Stimulated activated naive B cell treated with anti-CD40 and anti-IgM and Interleukin-4, amounts not matched to agents 10 μg/mL and 1 μg/mL and 100 μg/mL, for 72 hours (primary cell): Measurements from ENCODE around the gene ARHGEF4.

Experiments
- ATAC-seq, 2 donors: fragments of 150-1000 bp; cut with Tn5 transposase; replicated peaks; 2 replicates each; pipeline ENCODE4 v1.10.0; 2021; ENCODE audit warnings: moderate library complexity in 1 of 2
- DNase-seq: peaks from one replicate; pipeline ENCODE4 v3.0.0; 2021
- H3K27ac Mint-ChIP-seq: one replicate; pipeline ENCODE4 v1.8.0; 2022; ENCODE audit warnings: mild to moderate bottlenecking, mixed read lengths
- H3K27me3 Mint-ChIP-seq, 2 donors: one replicate each; pipeline ENCODE4 v1.8.0; 2022; ENCODE audit warnings: mixed read lengths in 2 of 2
- H3K36me3 Mint-ChIP-seq, 2 donors: one replicate each; pipeline ENCODE4 v1.8.0; 2022; ENCODE audit warnings: mixed read lengths in 2 of 2, mild to moderate bottlenecking in 1 of 2
- H3K4me1 Mint-ChIP-seq, 2 donors: one replicate each; pipeline ENCODE4 v1.8.0; 2022; ENCODE audit warnings: mixed read lengths in 2 of 2, mild to moderate bottlenecking in 1 of 2
- H3K4me3 Mint-ChIP-seq, 2 donors: one replicate each; pipeline ENCODE4 v1.8.0; 2022; ENCODE audit warnings: mild to moderate bottlenecking in 2 of 2, mixed read lengths in 2 of 2, moderate library complexity in 1 of 2
- H3K9me3 Mint-ChIP-seq, 2 donors: one replicate each; pipeline ENCODE4 v1.8.0; 2022; ENCODE audit warnings: mixed read lengths in 2 of 2, mild to moderate bottlenecking in 1 of 2

Gene ARHGEF4

DNA sequence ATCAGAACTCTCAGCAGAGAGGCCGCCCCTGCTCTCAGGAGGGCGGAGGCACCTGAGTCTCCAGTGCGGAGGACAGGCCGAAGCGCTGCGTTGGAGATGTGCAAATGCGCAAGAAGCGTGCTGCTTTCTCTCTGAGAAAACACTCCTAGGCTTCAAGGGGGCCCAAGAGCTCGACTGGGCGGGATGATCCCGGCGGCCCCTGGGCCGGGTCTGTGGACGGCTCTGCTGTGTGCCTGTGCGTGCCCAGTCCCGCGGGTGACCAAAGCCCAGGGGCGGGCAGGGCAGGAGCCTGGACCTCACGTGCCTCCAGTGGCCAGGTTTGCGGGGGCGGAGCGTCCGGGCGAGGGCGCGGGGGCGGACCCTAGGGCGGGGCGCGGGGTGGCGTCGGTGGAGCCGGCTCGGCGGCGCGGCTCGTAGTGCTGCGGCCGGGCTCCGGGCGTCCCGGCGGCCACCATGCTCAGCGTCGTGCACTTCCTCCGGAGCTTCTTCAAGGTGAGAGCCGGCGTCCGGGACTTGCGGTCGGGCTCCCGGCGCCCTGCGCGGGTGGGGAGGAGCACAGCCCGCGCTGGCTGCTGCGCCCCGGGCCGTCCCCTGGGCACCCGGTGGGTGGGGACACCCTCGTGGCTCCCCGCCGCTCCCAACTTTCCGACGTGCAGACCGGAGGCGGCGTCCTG is at the start of gene ARHGEF4:
TSS of gene ARHGEF4 (plus strand) at position 414 of the 674 bp plus-strand sequence. CDS start at position 454, 40 bp downstream.
- H3K4me3 Mint-ChIP-seq, result peak within 1 kb of the TSS; percentile 52 to 74
- H3K9me3 Mint-ChIP-seq, result no peaks in the 10 kb centered on the region
- H3K36me3 Mint-ChIP-seq, result no peaks in the 10 kb centered on the region
- no peak within 1 kb of the TSS for H3K27ac Mint-ChIP-seq
- DNase-seq, result no peak
- peaks cover 47 to 57% of the 10 kb centered on the region in 2 donors for H3K27me3 Mint-ChIP-seq
- H3K4me1 Mint-ChIP-seq, result peaks cover 4% of the 10 kb centered on the region in 2 donors
- peak; percentile 63 to 66 for ATAC-seq

GRCh38 chr2:130787841-130788240 is 48.9 kb upstream of the ARHGEF4 start:
- Mint-ChIP-seq H3K9me3 (peaks cover 0 to 1% of the 10 kb centered on the region in 2 donors), H3K4me1 (no peaks in the 10 kb centered on the region), H3K36me3 (no peaks in the 10 kb centered on the region), H3K4me3 (no peak overlapping the region), H3K27ac (no peak overlapping the region), H3K27me3 (peaks cover 6 to 7% of the 10 kb centered on the region in 2 donors)
- ATAC-seq (no peak), DNase-seq (no peak)

- H3K4me3 Mint-ChIP-seq, result no peak overlapping the region
- no peaks in the 10 kb centered on the region for H3K36me3 Mint-ChIP-seq
- no peaks in the 10 kb centered on the region for H3K9me3 Mint-ChIP-seq
- H3K27ac Mint-ChIP-seq, result no peak overlapping the region
- H3K4me1 Mint-ChIP-seq, result peaks cover 0 to 2% of the 10 kb centered on the region in 2 donors
- ATAC-seq (no peak), DNase-seq (no peak)
- peaks cover 6 to 11% of the 10 kb centered on the region in 2 donors for H3K27me3 Mint-ChIP-seq
These were observed 46.4 kb upstream of the ARHGEF4 start for GRCh38 chr2:130790312-130790711.

DNA sequence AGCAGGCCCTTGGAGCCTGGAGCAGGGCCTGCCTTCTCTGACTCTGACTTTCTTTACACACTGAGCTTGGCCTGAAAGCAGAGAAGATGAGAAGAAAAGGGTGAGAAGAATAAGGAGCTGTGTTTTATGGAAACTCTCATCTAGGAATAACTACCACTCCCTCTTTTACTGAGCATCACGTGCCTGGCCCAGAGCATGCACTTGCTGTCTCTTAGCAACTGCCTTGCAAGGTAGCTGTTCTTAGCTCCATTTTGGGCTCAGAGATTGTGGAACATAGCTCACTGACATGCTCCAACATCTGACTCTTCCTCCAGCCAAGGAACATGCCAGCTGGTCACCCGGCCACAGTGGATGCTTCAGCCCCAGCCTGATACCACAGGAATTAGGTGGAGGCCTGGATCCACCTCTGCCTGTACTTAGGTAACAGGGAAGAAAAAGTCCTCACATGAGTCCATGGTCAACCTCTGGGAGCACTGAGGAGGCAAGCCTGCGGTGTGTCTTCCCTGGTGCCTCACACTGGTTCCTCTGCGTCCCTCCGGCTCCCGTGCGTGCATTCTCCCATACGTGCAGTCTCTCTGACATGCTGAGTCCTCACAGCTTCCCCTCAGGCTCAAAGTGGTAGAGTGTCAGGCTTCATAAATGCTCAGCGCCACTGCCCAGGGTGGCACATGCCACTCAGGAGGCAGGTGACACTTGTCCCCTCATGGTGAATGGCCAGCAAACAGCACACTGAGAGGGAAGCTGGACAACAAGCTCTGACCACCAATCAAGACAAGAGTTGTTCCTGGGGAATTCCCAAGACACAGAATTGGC is 45.7 kb upstream of the ARHGEF4 start:
- H3K4me1 Mint-ChIP-seq, result peaks cover 0 to 2% of the 10 kb centered on the region in 2 donors
- H3K9me3 Mint-ChIP-seq, result no peaks in the 10 kb centered on the region
- no peaks in the 10 kb centered on the region for H3K36me3 Mint-ChIP-seq
- ATAC-seq (no peak), DNase-seq (no peak)
- peak overlapping the region; percentile 49 for H3K27ac Mint-ChIP-seq
- H3K4me3 Mint-ChIP-seq, result no peak overlapping the region
- peaks cover 6 to 11% of the 10 kb centered on the region in 2 donors for H3K27me3 Mint-ChIP-seq

- peaks cover 6 to 11% of the 10 kb centered on the region in 2 donors for H3K27me3 Mint-ChIP-seq
- DNase-seq, result no peak
- no peak overlapping the region for H3K4me3 Mint-ChIP-seq
- H3K4me1 Mint-ChIP-seq, result peaks cover 0 to 2% of the 10 kb centered on the region in 2 donors
- no peaks in the 10 kb centered on the region for H3K36me3 Mint-ChIP-seq
- H3K9me3 Mint-ChIP-seq, result no peaks in the 10 kb centered on the region
- H3K27ac Mint-ChIP-seq, result no peak overlapping the region
- peak; percentile 25 to 42 for ATAC-seq
These were observed 45.1 kb upstream of the ARHGEF4 start for GRCh38 chr2:130791617-130791939.

GRCh38 chr2:130795431-130795830 is 41.3 kb upstream of the ARHGEF4 start:
- Mint-ChIP-seq H3K9me3 (no peaks in the 10 kb centered on the region), H3K4me1 (peaks cover 5% of the 10 kb centered on the region in 2 donors), H3K27me3 (peaks cover 14 to 22% of the 10 kb centered on the region in 2 donors), H3K4me3 (no peak overlapping the region), H3K27ac (no peak overlapping the region), H3K36me3 (no peaks in the 10 kb centered on the region)
- no peak for DNase-seq
- ATAC-seq, result no peak

- no peak overlapping the region for H3K4me3 Mint-ChIP-seq
- H3K36me3 Mint-ChIP-seq, result no peaks in the 10 kb centered on the region
These were observed 40.4 kb upstream of the ARHGEF4 start for GRCh38 chr2:130796290-130796689.

DNA sequence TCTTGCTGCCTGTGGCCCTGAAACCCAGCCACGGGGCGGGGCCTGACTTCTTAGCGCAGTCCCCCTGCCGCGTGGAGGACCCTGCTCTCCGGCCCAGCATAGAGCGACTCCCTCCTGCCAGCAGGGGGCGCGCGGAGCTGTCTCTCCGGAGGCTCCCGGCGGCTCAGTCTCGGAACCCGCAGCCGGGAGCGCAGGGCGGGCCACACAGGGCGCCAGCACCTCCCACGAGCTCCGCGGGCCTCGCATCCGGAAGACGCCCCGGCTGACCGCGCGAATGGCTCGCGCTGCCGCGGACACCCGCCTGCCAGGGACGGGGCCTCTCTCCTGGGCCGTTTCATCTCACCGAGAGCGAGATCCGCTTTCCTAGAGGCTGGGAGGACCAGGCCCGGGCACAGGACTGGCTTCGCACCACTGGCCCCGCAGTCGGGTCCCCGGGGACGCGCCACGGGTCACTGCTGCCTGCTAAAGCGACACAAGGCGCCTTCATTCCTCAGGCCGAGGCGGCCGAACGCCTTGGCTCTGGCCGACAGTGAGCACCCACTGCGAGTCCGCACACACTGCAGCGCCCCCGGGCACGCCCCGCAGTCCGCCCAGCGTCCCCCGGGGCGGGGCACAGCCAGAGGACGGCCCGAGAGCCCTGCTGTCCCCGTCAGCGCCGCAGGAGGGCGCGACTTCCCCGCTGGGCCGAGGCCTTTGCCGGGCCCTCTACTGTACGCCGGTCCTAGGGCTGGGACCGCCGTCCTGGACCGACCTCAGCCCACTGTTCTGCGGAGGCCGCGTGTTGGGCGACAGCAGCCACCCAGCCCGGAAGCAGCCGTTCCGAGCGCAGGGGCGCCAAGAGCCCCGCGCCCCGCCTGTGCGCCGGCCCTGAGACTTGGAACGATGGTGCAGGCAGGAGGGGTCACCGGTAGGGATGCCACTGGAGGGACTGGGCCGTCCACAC is 39.0 kb upstream of the ARHGEF4 start:
- peak overlapping the region; percentile 71 to 79 for H3K4me3 Mint-ChIP-seq
- H3K27ac Mint-ChIP-seq, result peak overlapping the region; percentile 25
- no peaks in the 10 kb centered on the region for H3K9me3 Mint-ChIP-seq
- ATAC-seq (peak; percentile 93 to 94), DNase-seq (peak; percentile 84)
- peaks cover 14 to 19% of the 10 kb centered on the region in 2 donors for H3K27me3 Mint-ChIP-seq
- H3K36me3 Mint-ChIP-seq, result no peaks in the 10 kb centered on the region
- peaks cover 5% of the 10 kb centered on the region in 2 donors for H3K4me1 Mint-ChIP-seq

More at GRCh38 chr2:130796290-130796689, 40.4 kb upstream of the ARHGEF4 start:
- DNase-seq, result no peak
- Mint-ChIP-seq H3K27me3 (peaks cover 14 to 20% of the 10 kb centered on the region in 2 donors), H3K4me1 (peaks cover 5% of the 10 kb centered on the region in 2 donors), H3K9me3 (no peaks in the 10 kb centered on the region), H3K27ac (no peak overlapping the region)
- no peak for ATAC-seq

- Mint-ChIP-seq H3K4me1 (peaks cover 5% of the 10 kb centered on the region in 2 donors), H3K36me3 (no peaks in the 10 kb centered on the region), H3K27ac (peak overlapping the region; percentile 25), H3K4me3 (peak overlapping the region; percentile 71 to 79), H3K27me3 (peaks cover 14 to 19% of the 10 kb centered on the region in 2 donors), H3K9me3 (no peaks in the 10 kb centered on the region)
- ATAC-seq, result no peak
- DNase-seq, result no peak
These were observed 38.1 kb upstream of the ARHGEF4 start for GRCh38 chr2:130798472-130799218.

- H3K4me1 Mint-ChIP-seq, result peaks cover 3 to 5% of the 10 kb centered on the region in 2 donors
- H3K27ac Mint-ChIP-seq, result no peak overlapping the region
- no peak for DNase-seq
- no peaks in the 10 kb centered on the region for H3K9me3 Mint-ChIP-seq
- no peak for ATAC-seq
- no peak overlapping the region for H3K4me3 Mint-ChIP-seq
- peaks cover 14 to 15% of the 10 kb centered on the region in 2 donors for H3K27me3 Mint-ChIP-seq
- no peaks in the 10 kb centered on the region for H3K36me3 Mint-ChIP-seq
These were observed 37.4 kb upstream of the ARHGEF4 start for GRCh38 chr2:130799295-130799694.

DNA sequence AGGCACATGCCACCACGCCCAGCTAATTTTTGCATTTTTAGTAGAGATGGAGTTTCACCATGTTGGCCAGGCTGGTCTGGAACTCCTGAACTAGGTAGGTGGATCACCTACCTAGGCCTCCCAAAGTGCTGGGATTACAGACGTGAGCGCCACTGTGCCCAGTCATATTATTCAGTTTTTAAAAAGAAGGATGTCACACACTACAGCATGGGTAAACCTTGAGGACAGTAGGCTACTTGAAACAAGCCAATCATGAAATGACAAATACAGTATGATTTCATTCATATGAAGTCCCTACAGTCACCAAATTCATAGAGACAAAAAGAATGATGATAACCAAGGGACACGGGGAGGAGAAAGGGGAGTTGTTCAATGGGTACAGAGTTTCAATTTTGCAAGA is 31.1 kb upstream of the ARHGEF4 start:
- peaks cover 0 to 4% of the 10 kb centered on the region in 2 donors for H3K9me3 Mint-ChIP-seq
- H3K4me3 Mint-ChIP-seq, result no peak overlapping the region
- no peak overlapping the region for H3K27ac Mint-ChIP-seq
- H3K27me3 Mint-ChIP-seq, result peaks cover 20% of the 10 kb centered on the region in 2 donors
- peaks cover 0 to 2% of the 10 kb centered on the region in 2 donors for H3K4me1 Mint-ChIP-seq
- DNase-seq, result no peak
- ATAC-seq, result no peak
- peaks cover 0 to 2% of the 10 kb centered on the region in 2 donors for H3K36me3 Mint-ChIP-seq

- DNase-seq (no peak), ATAC-seq (no peak)
- peaks cover 0 to 4% of the 10 kb centered on the region in 2 donors for H3K9me3 Mint-ChIP-seq
- H3K27me3 Mint-ChIP-seq, result peaks cover 21% of the 10 kb centered on the region in 2 donors
- H3K4me3 Mint-ChIP-seq, result no peak overlapping the region
- H3K27ac Mint-ChIP-seq, result no peak overlapping the region
- peaks cover 0 to 2% of the 10 kb centered on the region in 2 donors for H3K36me3 Mint-ChIP-seq
- H3K4me1 Mint-ChIP-seq, result peaks cover 0 to 2% of the 10 kb centered on the region in 2 donors
These were observed 30.3 kb upstream of the ARHGEF4 start for GRCh38 chr2:130806370-130806769.

GRCh38 chr2:130807659-130808385 is 28.9 kb upstream of the ARHGEF4 start:
- peaks cover 0 to 4% of the 10 kb centered on the region in 2 donors for H3K9me3 Mint-ChIP-seq
- H3K4me3 Mint-ChIP-seq, result no peak overlapping the region
- no peak overlapping the region for H3K27ac Mint-ChIP-seq
- ATAC-seq (no peak), DNase-seq (no peak)
- peaks cover 0 to 2% of the 10 kb centered on the region in 2 donors for H3K36me3 Mint-ChIP-seq
- H3K27me3 Mint-ChIP-seq, result peaks cover 21% of the 10 kb centered on the region in 2 donors
- peaks cover 2 to 4% of the 10 kb centered on the region in 2 donors for H3K4me1 Mint-ChIP-seq
